IMR-90 (cell line): ENCODE data around the gene ONECUT1. TPM values are rescaled to one million over a fixed set of nuclear protein-coding genes. Genes with fewer than 3 reads are reported as not detected.

Source experiments
- ATAC-seq: fragments of 200-7000 bp; cut with Tn5 transposase; 2 replicates; pipeline ENCODE4 v1.9.1; 2020; ENCODE audit warnings: low read depth, mild to moderate bottlenecking, moderate library complexity
- BruUV-seq: library from RNA; stranded (reverse); fragments of 400-500 nt; replicated peaks from 2 replicates; lab custom pipeline; 2021; lab: Mats Ljungman, UMichigan
- CTCF ChIA-PET: fragments of 300-600 bp; formaldehyde crosslinking; extraction: SDS; loops from one replicate; lab custom pipeline; 2021; ENCODE audit warnings: antibody characterized with exemption; lab: Yijun Ruan, JAX
- POLR2A ChIA-PET: fragments of 300-600 bp; sonication (Branson Sonifier 250); formaldehyde crosslinking; loops from one replicate; lab custom pipeline; 2022; ENCODE audit warnings: antibody characterized with exemption; ENCODE audit not compliant: unreplicated experiment; lab: Charles Lee
- DNase-seq: peaks from one replicate; pipeline ENCODE4 v3.0.0; 2013
- H2AFZ ChIP-seq: replicated peaks from 2 replicates; pipeline ENCODE3; 2013; ENCODE audit warnings: low read length, mild to moderate bottlenecking; ENCODE audit not compliant: poor library complexity
- H2AK5ac ChIP-seq: 2 replicates; pipeline ENCODE4 v1.6.1; 2013; ENCODE audit warnings: low read depth, low read length, inconsistent platforms
- H2AK9ac ChIP-seq: replicated peaks from 2 replicates; pipeline ENCODE3; 2013; ENCODE audit warnings: mild to moderate bottlenecking, low read depth, low read length, moderate library complexity; ENCODE audit not compliant: poor library complexity
- H2BK120ac ChIP-seq: 2 replicates; pipeline ENCODE4 v1.6.1; 2013; ENCODE audit warnings: low read depth, low read length, inconsistent platforms
- H2BK15ac ChIP-seq: 3 replicates; pipeline ENCODE4 v1.6.1; 2013; ENCODE audit warnings: low read depth, low read length, inconsistent platforms
- H2BK20ac ChIP-seq: 2 replicates; pipeline ENCODE4 v1.6.1; 2013; ENCODE audit warnings: low read depth, mild to moderate bottlenecking, inconsistent platforms, low read length, moderate library complexity
- H2BK5ac ChIP-seq: 2 replicates; pipeline ENCODE4 v1.6.1; 2013; ENCODE audit warnings: mild to moderate bottlenecking, low read depth, low read length, inconsistent platforms; ENCODE audit not compliant: poor library complexity, severe bottlenecking
- H3K14ac ChIP-seq: replicated peaks from 2 replicates; pipeline ENCODE4 v1.6.1; 2013; ENCODE audit warnings: low read depth, low read length, inconsistent platforms
- H3K18ac ChIP-seq: 2 replicates; pipeline ENCODE4 v1.6.1; 2013; ENCODE audit warnings: low read depth, low read length, control low read depth
- H3K23ac ChIP-seq: 2 replicates; pipeline ENCODE4 v1.6.1; 2013; ENCODE audit warnings: low read depth, low read length, inconsistent platforms
- H3K27ac ChIP-seq: 2 replicates; pipeline ENCODE4 v1.5.1; 2013; ENCODE audit warnings: mild to moderate bottlenecking, control low read depth, low read length; ENCODE audit not compliant: insufficient read depth
- H3K27me3 ChIP-seq: 2 replicates; pipeline ENCODE4 v1.6.1; 2013; ENCODE audit warnings: low read length; ENCODE audit not compliant: control insufficient read depth, insufficient read depth
- H3K36me3 ChIP-seq: 2 replicates; pipeline ENCODE4 v1.6.1; 2013; ENCODE audit warnings: low read length, mixed read lengths; ENCODE audit not compliant: control insufficient read depth, insufficient read depth
- H3K4ac ChIP-seq: 2 replicates; pipeline ENCODE4 v1.6.1; 2013; ENCODE audit warnings: low read depth, low read length, inconsistent platforms
- H3K4me1 ChIP-seq: 2 replicates; pipeline ENCODE4 v1.6.1; 2013; ENCODE audit warnings: low read length, mixed read lengths; ENCODE audit not compliant: control insufficient read depth, insufficient read depth
- H3K4me2 ChIP-seq: 2 replicates; pipeline ENCODE4 v1.6.1; 2013; ENCODE audit warnings: low read depth, mild to moderate bottlenecking, control low read depth, low read length, moderate library complexity
- H3K4me3 ChIP-seq: 2 replicates; pipeline ENCODE4 v1.5.1; 2013; ENCODE audit warnings: low read depth, mild to moderate bottlenecking, control low read depth, low read length, moderate library complexity; ENCODE audit not compliant: insufficient read depth
- H3K56ac ChIP-seq: 2 replicates; pipeline ENCODE4 v1.6.1; 2013; ENCODE audit warnings: low read length, inconsistent platforms; ENCODE audit not compliant: insufficient read depth; ENCODE audit errors: extremely low read depth
- H3K79me1 ChIP-seq, 2 experiments: 2 replicates each; pipeline ENCODE4 v1.6.1; 2013; ENCODE audit warnings: low read length in 2 of 2, inconsistent platforms in 1 of 2, low read depth in 1 of 2
- H3K9ac ChIP-seq: 2 replicates; pipeline ENCODE4 v1.6.1; 2013; ENCODE audit warnings: low read depth, low read length, control low read depth
- H3K9me1 ChIP-seq: 2 replicates; pipeline ENCODE4 v1.6.1; 2013; ENCODE audit warnings: low read length, inconsistent platforms; ENCODE audit not compliant: insufficient read depth
- H3K9me3 ChIP-seq: 2 replicates; pipeline ENCODE4 v1.6.1; 2013; ENCODE audit warnings: low read length; ENCODE audit not compliant: control insufficient read depth, insufficient read depth
- H4K20me1 ChIP-seq: 2 replicates; pipeline ENCODE4 v1.6.1; 2013; ENCODE audit warnings: low read length, inconsistent platforms; ENCODE audit not compliant: insufficient read depth
- H4K5ac ChIP-seq: 2 replicates; pipeline ENCODE4 v1.6.1; 2013; ENCODE audit warnings: mild to moderate bottlenecking, low read depth, low read length, control low read depth
- H4K8ac ChIP-seq, 2 experiments: 2 replicates each; pipeline ENCODE4 v1.6.1; 2013; ENCODE audit warnings: low read depth in 2 of 2, low read length in 2 of 2, control low read depth in 1 of 2, inconsistent platforms in 1 of 2
- H4K91ac ChIP-seq: 2 replicates; pipeline ENCODE4 v1.6.1; 2013; ENCODE audit warnings: low read depth, low read length, inconsistent platforms; ENCODE audit not compliant: insufficient read depth
- CEBPB ChIP-seq: IDR thresholded peaks from 2 replicates; pipeline ENCODE4 v1.6.1; 2012; ENCODE audit warnings: low read depth, low read length, improper control_type of control experiment
- CHD1 ChIP-seq: IDR thresholded peaks from 2 replicates; pipeline ENCODE4 v1.6.1; 2012; ENCODE audit warnings: low read depth, low read length, improper control_type of control experiment
- CTCF ChIP-seq: conservative IDR thresholded peaks from 2 replicates; pipeline ENCODE4 v1.5.1; 2012; ENCODE audit warnings: mild to moderate bottlenecking, low read depth, low read length, improper control_type of control experiment
- MAFK ChIP-seq: IDR thresholded peaks from 2 replicates; pipeline ENCODE4 v1.6.1; 2012; ENCODE audit warnings: low read depth, low read length, improper control_type of control experiment
- POLR2A ChIP-seq: IDR thresholded peaks from 2 replicates; pipeline ENCODE4 v1.6.1; 2012; ENCODE audit warnings: mild to moderate bottlenecking, low read depth, low read length
- WGBS, 2 experiments: methylation state at CpG; one replicate each; pipeline versions ENCODE4 v1.1.5 to v1.1.7; 2013; ENCODE audit warnings: missing lambda C conversion rate in 2 of 2; ENCODE audit not compliant: insufficient read length in 1 of 2; ENCODE audit errors: extremely low coverage in 2 of 2; 5-methylcytosine and 5-hydroxymethylcytosine counted together
- dilution Hi-C: fragments of 300-500 bp; cut with HindIII; formaldehyde crosslinking; loops from one replicate; pipeline ENCODE4 v1.14.3; 2018; ENCODE audit warnings: low sequenced_read_pairs; ENCODE audit not compliant: unreplicated experiment
- in situ Hi-C: fragments of 300-500 bp; cut with MboI; formaldehyde crosslinking; loops from 3 replicates; pipeline ENCODE4 v1.14.3; 2019; ENCODE audit warnings: low sequenced_read_pairs, inconsistent platforms, mixed read lengths
- intact Hi-C: fragments of 100-400 bp; cut with micrococcal nuclease; formaldehyde crosslinking; loops from 2 replicates; pipeline ENCODE4 v1.10.0; 2022
- polyA plus RNA-seq, 3 experiments: library from polyadenylated mRNA; depleted of rRNA; stranded (reverse); fragments of >200 nt; gene quantifications; 2 replicates each; pipeline ENCODE4 v1.2.3, GENCODE V29; 2012; ENCODE audit warnings: low replicate concordance in 1 of 3
- total RNA-seq: library from RNA; depleted of rRNA; stranded (reverse); fragments of >200 nt; gene quantifications from 2 replicates; pipeline ENCODE4 v1.2.3, GENCODE V29; 2012
- TF ChIP-seq, protein P1 (sequence below): fragments of 150-350 bp; IDR thresholded peaks from 2 replicates; pipeline ENCODE4 v1.6.1; 2016; ENCODE audit warnings: low read depth, mild to moderate bottlenecking, low read length, moderate library complexity, borderline replicate concordance
- TF ChIP-seq, protein P2 (sequence below): fragments of 150-350 bp; IDR thresholded peaks from 2 replicates; pipeline ENCODE4 v1.6.1; 2017; ENCODE audit warnings: mild to moderate bottlenecking, antibody characterized with exemption, low read length, low read depth

The ONECUT1 gene
- total and polyA plus RNA-seq, 2 of the 4 experiments (the other 2 are of a cell fraction), result not detected

DNA sequence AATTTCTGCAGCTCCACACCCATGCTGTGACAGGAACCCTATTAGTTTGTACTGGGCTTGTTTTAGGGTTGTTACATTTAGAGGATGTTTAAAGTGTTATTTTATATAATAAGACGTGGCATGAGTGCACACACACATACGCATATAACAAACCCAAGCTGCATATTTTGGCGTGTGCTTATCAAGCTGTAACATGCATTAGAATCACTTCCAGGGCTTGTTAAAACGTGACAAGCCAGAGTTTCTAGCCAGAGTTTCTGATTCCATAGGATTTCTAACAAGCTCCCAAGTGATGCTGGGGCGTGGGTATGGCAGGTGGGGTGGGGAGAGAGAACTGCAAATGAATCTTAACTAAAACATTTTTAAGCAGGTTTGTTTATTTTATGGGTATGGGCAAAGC, 17.4 kb downstream of the ONECUT1 start:
- no peak overlapping the region for H3K14ac ChIP-seq
- CTCF ChIA-PET, result no interaction called here

More for the DNA sequence above, 17.4 kb downstream of the ONECUT1 start:
- no peak overlapping the region for H2AFZ ChIP-seq
- H3K27me3 ChIP-seq, result peaks cover 17% of the 10 kb centered on the region
- H2BK120ac ChIP-seq, result no peak overlapping the region
- H3K4me3 ChIP-seq, result no peak overlapping the region
- H2AK5ac ChIP-seq, result no peak overlapping the region
- no TSS peak for BruUV-seq
- DNase-seq, result no peak
- dilution Hi-C loops (no loop called here), in situ Hi-C loops (no loop called here), intact Hi-C loops (no loop called here)
- no peak overlapping the region for H3K56ac ChIP-seq
- no peak overlapping the region for H4K91ac ChIP-seq
- H3K9ac ChIP-seq, result no peak overlapping the region
- POLR2A ChIA-PET, result no interaction called here
- no peak overlapping the region for H3K27ac ChIP-seq
- H4K20me1 ChIP-seq, result no peaks in the 10 kb centered on the region
- H3K79me1 ChIP-seq, result no peaks in the 10 kb centered on the region
- no peak overlapping the region for H3K23ac ChIP-seq
- no peak overlapping the region for H4K8ac ChIP-seq
- H3K9me1 ChIP-seq, result no peaks in the 10 kb centered on the region
- ATAC-seq, result no peak
- no peaks in the 10 kb centered on the region for H3K36me3 ChIP-seq
- no peak overlapping the region for H3K4me2 ChIP-seq
- TF ChIP-seq CEBPB, result no peak
- no peak for TF ChIP-seq CTCF
- TF ChIP-seq, protein P1, sequence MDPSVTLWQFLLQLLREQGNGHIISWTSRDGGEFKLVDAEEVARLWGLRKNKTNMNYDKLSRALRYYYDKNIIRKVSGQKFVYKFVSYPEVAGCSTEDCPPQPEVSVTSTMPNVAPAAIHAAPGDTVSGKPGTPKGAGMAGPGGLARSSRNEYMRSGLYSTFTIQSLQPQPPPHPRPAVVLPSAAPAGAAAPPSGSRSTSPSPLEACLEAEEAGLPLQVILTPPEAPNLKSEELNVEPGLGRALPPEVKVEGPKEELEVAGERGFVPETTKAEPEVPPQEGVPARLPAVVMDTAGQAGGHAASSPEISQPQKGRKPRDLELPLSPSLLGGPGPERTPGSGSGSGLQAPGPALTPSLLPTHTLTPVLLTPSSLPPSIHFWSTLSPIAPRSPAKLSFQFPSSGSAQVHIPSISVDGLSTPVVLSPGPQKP, result no peak
- TF ChIP-seq, protein P2, sequence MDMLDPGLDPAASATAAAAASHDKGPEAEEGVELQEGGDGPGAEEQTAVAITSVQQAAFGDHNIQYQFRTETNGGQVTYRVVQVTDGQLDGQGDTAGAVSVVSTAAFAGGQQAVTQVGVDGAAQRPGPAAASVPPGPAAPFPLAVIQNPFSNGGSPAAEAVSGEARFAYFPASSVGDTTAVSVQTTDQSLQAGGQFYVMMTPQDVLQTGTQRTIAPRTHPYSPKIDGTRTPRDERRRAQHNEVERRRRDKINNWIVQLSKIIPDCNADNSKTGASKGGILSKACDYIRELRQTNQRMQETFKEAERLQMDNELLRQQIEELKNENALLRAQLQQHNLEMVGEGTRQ, result no peak
- no peak for TF ChIP-seq CHD1
- TF ChIP-seq MAFK, result no peak
- no peak for TF ChIP-seq POLR2A
- no peak overlapping the region for H2BK20ac ChIP-seq
- no peak overlapping the region for H3K18ac ChIP-seq
- no peaks in the 10 kb centered on the region for H3K9me3 ChIP-seq
- WGBS, 2 experiments, result 40% methylated on average over 1 of the region's 5 CpGs; no CpG with 5 or more reads in 1 of the 2 experiments
- H2BK5ac ChIP-seq, result no peak overlapping the region
- no peak overlapping the region for H2AK9ac ChIP-seq
- no peak overlapping the region for H2BK15ac ChIP-seq
- no peak overlapping the region for H3K4ac ChIP-seq
- H3K4me1 ChIP-seq, result no peaks in the 10 kb centered on the region
- H4K5ac ChIP-seq, result no peak overlapping the region
